ENCODE data around the gene TRIM14.
"Not testable (repeated sequence)": the region's sequence is repeated elsewhere in the genome, so short reads cannot be mapped to it uniquely, and the experiment has no call there.

The TRIM14 gene

DNA sequence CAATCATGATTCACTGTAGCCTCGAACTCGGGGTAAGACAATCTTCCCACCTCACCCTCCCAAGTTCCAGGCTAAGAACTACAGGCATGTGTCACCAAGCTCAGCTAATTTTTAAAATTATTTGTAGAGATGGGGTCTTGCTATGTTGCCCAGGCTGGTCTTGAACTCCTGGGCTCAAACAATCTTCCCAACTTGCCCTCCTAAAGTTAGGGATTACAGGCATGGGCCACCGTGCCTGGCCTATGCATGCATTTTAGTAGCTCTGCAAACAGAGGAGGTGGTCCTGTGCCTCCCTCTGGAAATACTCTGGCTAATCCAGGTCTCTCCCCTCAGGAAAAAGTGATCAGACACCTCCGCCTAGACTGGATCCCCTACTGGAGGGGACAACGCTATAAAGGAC lies 21.5 kb upstream of the TRIM14 start:
- DNase-seq: no peak

- no peak for DNase-seq
Measured at GRCh38 chr9:98136489-98136888, 17.5 kb upstream of the TRIM14 start.

- no peak for DNase-seq
Measured at GRCh38 chr9:98135938-98136337, 16.9 kb upstream of the TRIM14 start.

DNA sequence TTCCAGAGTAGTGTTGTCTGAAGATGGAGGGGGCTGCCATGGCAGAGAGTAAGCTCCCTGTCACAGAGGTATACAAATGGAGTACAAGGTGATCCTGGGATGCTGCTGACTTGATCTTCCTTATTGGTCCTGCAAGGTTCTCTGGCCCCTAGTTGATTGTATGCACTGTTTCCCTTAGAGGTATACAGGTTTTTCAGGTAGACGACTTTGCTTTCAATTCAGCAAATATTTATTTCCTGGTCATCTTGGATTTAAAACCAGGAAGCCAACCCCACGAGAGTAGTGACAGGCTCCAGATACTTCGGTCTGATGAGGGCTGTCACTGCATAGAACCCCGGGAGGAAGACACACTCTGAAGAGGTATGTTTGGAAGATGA lies 16.5 kb upstream of the TRIM14 start:
- no peak for DNase-seq

GRCh38 chr9:98134702-98135557 lies 15.9 kb upstream of the TRIM14 start:
- DNase-seq: no peak

GRCh38 chr9:98132806-98133631 lies 14.0 kb upstream of the TRIM14 start:
- no peak for DNase-seq

GRCh38 chr9:98132158-98132557 lies 13.1 kb upstream of the TRIM14 start:
- DNase-seq: no peak

- no peak for DNase-seq
Measured at GRCh38 chr9:98130576-98131228, 11.7 kb upstream of the TRIM14 start.

- DNase-seq: not testable (repeated sequence)
Measured at GRCh38 chr9:98130060-98130459, 11.0 kb upstream of the TRIM14 start.

DNA sequence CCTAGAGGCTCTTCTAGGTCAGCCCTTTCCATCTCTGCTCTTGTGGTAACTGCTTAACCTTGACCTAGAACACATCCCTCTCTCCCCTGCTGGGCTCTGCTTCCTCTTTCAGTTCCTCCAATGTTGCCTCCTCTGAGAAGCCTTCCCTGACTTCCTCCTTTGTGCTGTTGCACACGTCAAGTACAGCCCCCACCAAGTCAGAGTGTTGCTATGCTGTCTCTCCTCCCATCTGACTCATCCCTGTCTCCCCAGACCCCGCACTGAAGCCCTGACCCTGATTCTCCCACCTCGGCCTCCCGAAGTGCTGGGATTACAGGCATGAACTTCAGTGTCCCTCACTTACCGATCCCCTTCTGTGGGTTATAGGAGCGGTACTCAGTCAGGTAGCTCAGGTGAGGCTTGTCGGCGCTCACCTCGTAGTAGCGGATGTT lies 10.4 kb upstream of the TRIM14 start:
- no peak for DNase-seq

DNA sequence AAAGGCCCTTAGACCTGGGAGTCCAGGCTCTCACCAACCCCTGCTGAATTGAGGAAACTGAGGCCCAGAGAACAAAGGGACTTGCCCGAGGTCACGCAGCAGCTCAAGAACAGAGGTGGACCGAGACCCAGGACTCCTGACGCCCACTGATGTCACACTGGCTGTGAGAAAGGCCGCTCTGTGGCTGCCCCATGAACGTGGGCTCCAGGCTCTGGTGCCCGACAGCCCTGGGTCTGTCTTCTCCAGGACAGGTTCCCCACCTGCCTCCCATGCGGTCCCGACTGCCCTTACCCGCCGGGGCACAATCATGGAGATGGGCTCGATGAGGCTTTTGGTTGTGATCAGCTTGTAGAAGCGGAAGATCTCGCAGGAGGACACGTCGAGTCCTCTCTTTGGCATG lies 9.3 kb upstream of the TRIM14 start:
- no peak for DNase-seq

DNA sequence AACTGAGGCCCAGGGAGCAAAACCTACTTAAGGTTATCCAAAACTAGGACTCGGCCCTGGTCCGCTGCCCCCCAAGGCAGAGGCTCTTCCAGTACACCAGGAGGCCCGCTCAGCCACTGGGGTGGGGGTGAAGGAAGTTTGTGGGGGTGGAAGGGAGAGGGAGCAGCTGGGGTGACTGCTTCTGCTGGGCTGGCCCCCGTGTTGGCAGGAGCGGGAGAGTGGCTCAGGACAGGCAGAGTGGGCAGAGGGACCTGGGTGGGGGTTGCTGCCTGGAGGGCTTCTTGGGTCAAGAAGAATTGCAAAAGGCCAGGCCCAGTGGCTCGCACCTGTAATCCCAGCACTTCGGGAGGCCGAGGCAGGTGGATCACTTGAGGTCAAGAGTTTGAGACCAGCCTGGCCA lies 8.2 kb upstream of the TRIM14 start:
- no peak for DNase-seq

GRCh38 chr9:98124637-98125426 lies 5.8 kb upstream of the TRIM14 start:
- no peak for DNase-seq

GRCh38 chr9:98124091-98124490 lies 5.1 kb upstream of the TRIM14 start:
- DNase-seq: not testable (repeated sequence)

DNA sequence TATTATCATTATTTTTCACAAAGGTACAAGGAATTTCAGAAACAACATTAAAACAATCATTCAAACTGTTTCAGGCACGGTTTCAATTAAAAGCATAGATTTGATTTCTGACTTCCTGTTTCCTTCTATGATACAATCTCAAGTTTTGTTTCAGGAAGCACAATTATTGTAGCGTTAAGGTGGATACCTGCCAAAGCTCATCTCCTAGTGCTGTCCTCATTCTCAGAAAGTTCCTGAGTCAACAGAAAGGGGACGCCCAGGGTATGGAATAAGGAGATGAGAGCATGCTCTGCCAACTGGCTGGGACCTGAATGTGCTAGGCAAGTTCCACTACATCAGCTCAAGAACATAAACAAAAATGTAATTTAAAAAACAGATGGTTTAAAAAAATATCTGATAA lies 2.0 kb upstream of the TRIM14 start:
- DNase-seq: no peak

DNA sequence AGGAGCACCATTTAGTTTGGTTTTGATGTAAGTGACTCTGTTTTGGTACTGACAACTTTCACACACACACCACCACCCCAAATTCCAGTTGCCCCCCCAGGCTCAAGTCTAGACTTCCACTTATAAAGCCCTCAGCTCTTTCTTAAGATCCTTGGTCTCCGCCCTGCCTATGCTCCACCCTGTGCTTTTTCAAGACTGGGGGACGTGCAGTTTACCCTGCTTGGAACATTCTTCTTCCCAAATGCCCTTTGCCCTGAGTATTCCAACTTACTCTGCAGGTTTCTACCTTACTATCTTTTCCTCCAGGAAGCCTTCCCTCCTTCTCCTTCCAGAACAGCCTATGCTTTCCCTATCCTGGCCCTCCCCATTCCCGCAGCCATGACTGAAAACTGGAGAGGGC lies 1.5 kb upstream of the TRIM14 start:
- DNase-seq: no peak

GRCh38 chr9:98117984-98118639 lies 910 bp downstream of the TRIM14 start:
- no peak for DNase-seq

GRCh38 chr9:98117097-98117496 lies 1.9 kb downstream of the TRIM14 start:
- DNase-seq: not testable (repeated sequence)

DNA sequence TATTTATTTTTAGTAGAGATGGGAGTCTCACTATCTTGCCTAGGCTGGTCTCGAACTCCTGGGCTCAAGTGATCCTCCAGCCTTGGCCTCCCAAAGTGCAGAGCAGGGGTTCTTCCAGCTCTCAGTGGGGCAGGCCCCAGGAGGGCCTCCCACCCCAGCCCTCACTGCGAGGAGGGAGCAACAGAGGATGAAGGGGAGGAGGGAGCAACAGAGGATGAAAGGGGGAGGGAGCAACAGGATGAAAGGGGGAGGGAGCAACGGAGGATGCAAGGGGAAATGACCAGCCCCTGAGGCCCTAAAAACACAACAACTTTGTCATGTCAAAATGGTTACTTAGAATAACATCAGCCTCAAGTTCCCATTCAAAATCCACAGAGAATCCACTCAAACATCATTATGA lies 10.0 kb downstream of the TRIM14 start:
- no peak for DNase-seq

DNA sequence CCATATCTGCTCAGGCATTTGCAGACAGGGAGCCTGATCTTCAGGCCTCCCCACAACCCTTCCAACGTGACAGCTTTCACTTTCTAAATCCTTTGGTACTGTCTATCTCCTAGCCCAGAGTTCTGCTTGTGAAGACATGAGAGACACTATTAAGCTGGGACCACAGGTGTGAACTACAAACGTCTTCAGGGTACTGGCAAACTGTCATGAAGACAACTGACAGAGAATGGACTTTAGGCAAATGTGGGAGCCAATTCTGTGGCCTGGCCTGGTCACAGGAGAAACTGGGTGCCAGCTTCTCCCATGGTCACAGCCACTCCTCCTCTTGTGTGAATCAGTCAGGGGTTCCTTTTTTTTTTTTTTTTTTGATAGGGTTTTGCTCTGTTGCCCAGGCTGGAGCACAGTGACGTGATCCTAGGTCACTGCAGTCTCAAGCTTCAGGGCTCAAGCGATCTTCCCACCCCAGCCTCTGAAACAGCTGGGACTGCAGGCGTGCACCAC lies 10.4 kb downstream of the TRIM14 start:
- no peak for DNase-seq

GRCh38 chr9:98107926-98108325 lies 11.1 kb downstream of the TRIM14 start:
- no peak for DNase-seq

- no peak for DNase-seq
Measured at GRCh38 chr9:98105006-98105405, 14.0 kb downstream of the TRIM14 start.
